B cell (primary cell): Measurements from ENCODE around the gene CALHM4.

Experiments
- EZH2 ChIP-seq: IDR thresholded peaks from 2 replicates; pipeline ENCODE4 v1.6.1; 2012; ENCODE audit warnings: borderline replicate concordance, low read depth, mild to moderate bottlenecking, moderate library complexity, low read length; ENCODE audit not compliant: insufficient read depth, poor library complexity, severe bottlenecking
- TF ChIP-seq, protein P1 (sequence below): fragments of 200-600 bp; IDR thresholded peaks from one replicate; pipeline ENCODE4 v1.8.0; 2022; ENCODE audit warnings: antibody characterized with exemption, mild to moderate bottlenecking

- TF ChIP-seq, protein P1, sequence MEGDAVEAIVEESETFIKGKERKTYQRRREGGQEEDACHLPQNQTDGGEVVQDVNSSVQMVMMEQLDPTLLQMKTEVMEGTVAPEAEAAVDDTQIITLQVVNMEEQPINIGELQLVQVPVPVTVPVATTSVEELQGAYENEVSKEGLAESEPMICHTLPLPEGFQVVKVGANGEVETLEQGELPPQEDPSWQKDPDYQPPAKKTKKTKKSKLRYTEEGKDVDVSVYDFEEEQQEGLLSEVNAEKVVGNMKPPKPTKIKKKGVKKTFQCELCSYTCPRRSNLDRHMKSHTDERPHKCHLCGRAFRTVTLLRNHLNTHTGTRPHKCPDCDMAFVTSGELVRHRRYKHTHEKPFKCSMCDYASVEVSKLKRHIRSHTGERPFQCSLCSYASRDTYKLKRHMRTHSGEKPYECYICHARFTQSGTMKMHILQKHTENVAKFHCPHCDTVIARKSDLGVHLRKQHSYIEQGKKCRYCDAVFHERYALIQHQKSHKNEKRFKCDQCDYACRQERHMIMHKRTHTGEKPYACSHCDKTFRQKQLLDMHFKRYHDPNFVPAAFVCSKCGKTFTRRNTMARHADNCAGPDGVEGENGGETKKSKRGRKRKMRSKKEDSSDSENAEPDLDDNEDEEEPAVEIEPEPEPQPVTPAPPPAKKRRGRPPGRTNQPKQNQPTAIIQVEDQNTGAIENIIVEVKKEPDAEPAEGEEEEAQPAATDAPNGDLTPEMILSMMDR: no peak
- TF ChIP-seq EZH2: no peak
Observed at GRCh38 chr6:116529466-116530290, 23.9 kb upstream of the CALHM4 start.
